BE2C (cell line): Measurements from ENCODE around the gene MYO1G.

Source experiments
- DNase-seq: peaks from one replicate; pipeline ENCODE4 v3.0.0-alpha.2; 2020
- H3K27me3 ChIP-seq: fragments of 250-450 bp; sonication (Bioruptor Pico); 2 replicates; pipeline ENCODE4 v1.5.1; 2020; ENCODE audit warnings: mild to moderate bottlenecking
- H3K36me3 ChIP-seq: fragments of 250-450 bp; sonication (Bioruptor Pico); 2 replicates; pipeline ENCODE4 v1.5.1; 2020; ENCODE audit warnings: mild to moderate bottlenecking
- H3K4me1 ChIP-seq: fragments of 250-450 bp; sonication (Bioruptor Pico); 2 replicates; pipeline ENCODE4 v1.5.1; 2020
- H3K4me3 ChIP-seq: 2 replicates; pipeline ENCODE4 v1.5.1; 2011; ENCODE audit warnings: low read depth, low read length
- H3K9me3 ChIP-seq: fragments of 250-450 bp; sonication (Bioruptor Pico); 2 replicates; pipeline ENCODE4 v1.5.1; 2020
- TF ChIP-seq, protein P1 (sequence below): IDR thresholded peaks from 2 replicates; pipeline ENCODE4 v1.5.1; 2012; ENCODE audit warnings: mild to moderate bottlenecking, low read depth, low read length

Gene MYO1G

DNA sequence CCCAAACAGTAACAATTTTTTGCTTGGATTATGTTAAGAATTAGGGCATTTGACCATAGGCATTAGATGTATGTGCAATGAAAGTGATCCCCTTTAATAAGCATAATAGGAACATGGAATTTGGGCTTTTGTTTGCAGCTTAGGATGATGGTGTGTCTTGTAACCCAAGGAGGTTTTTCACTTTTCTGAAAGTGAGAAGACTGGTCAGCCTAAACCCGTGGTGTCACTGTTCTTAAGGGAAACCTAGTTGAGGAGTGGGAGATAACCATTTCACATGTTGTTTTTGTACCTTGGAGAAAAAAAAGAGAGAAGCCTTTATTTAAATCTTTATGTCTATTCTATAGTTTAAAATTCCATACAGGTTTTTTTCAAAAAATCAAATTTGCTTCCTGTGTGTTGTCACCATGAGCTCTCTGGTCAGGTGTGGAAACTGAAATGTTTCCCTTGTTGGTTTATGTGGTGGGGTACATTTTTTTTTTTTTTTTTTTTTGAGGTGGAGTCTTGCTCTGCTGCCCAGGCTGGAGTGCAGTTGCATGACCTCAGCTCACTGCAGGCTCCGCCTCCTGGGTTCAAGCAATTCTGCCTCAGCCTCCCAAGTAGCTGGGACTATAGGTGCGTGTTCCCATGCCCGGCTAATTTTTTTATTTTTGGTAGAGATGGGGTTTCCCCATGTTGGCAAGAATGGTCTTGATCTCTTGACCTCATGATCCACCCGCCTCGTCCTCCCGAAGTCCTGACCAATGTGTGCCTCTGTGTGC is 28.9 kb upstream of the MYO1G start:
- H3K27me3 ChIP-seq = no peaks in the 10 kb centered on the region
- DNase-seq = no peak
- no peaks in the 10 kb centered on the region for H3K4me1 ChIP-seq
- no peaks in the 10 kb centered on the region; the same call in 1 of the 2 replicates for H3K36me3 ChIP-seq
- H3K4me3 ChIP-seq = no peak overlapping the region
- TF ChIP-seq, protein P1, sequence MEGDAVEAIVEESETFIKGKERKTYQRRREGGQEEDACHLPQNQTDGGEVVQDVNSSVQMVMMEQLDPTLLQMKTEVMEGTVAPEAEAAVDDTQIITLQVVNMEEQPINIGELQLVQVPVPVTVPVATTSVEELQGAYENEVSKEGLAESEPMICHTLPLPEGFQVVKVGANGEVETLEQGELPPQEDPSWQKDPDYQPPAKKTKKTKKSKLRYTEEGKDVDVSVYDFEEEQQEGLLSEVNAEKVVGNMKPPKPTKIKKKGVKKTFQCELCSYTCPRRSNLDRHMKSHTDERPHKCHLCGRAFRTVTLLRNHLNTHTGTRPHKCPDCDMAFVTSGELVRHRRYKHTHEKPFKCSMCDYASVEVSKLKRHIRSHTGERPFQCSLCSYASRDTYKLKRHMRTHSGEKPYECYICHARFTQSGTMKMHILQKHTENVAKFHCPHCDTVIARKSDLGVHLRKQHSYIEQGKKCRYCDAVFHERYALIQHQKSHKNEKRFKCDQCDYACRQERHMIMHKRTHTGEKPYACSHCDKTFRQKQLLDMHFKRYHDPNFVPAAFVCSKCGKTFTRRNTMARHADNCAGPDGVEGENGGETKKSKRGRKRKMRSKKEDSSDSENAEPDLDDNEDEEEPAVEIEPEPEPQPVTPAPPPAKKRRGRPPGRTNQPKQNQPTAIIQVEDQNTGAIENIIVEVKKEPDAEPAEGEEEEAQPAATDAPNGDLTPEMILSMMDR = no peak
- H3K9me3 ChIP-seq = no peaks in the 10 kb centered on the region

DNA sequence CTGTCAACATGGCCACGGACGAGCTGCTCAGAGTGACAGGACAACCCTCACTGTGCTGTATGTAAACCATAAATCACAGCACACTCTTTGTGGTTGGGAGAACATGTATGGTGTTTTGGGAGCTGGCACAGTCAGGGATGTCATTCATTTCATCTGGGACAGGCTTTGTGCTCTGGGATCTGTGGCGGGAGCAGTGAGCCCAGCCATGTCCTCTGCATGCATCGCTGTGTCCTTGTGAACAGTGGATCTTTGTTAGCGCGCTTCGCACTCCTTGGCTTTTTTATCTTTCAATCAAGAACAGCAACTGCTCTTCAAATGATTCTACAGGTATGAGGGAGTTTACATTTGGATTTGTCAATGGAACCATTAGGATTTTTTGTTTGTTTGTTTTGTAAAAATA is 28.3 kb upstream of the MYO1G start:
- no peaks in the 10 kb centered on the region for H3K27me3 ChIP-seq

DNA sequence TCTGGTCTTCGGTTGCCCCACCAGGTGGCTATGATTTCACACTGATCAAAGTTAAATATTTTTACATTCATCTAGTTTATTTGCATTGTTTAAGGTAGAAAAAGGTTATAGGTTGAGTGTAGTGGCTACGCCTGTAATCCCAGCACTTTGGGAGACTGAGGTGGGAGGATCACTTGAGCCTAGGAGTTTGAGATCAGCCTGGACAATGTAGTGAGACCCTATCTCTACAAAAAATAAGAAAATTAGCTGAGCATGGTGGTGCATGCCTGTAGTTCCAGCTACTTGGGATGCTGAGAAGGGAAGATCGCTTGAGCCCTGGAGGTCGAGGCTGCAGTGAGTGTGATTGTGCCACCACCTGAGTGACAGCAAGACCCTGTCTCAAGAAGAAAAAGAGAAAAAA is 25.0 kb upstream of the MYO1G start:
- H3K4me3 ChIP-seq = no peak overlapping the region
- H3K36me3 ChIP-seq = peaks cover 3% of the 10 kb centered on the region; the same call in 1 of the 2 replicates
- no peak for DNase-seq
- no peaks in the 10 kb centered on the region for H3K27me3 ChIP-seq
- peaks cover under 1% of the 10 kb centered on the region; the same call in 1 of the 2 replicates for H3K4me1 ChIP-seq
- H3K9me3 ChIP-seq = no peaks in the 10 kb centered on the region
- TF ChIP-seq, protein P1 = no peak

More for the DNA sequence above, 28.3 kb upstream of the MYO1G start:
- H3K4me3 ChIP-seq = no peak overlapping the region
- TF ChIP-seq, protein P1 = no peak
- DNase-seq = no peak
- no peaks in the 10 kb centered on the region; the same call in 1 of the 2 replicates for H3K36me3 ChIP-seq
- no peaks in the 10 kb centered on the region for H3K9me3 ChIP-seq
- H3K4me1 ChIP-seq = no peaks in the 10 kb centered on the region

DNA sequence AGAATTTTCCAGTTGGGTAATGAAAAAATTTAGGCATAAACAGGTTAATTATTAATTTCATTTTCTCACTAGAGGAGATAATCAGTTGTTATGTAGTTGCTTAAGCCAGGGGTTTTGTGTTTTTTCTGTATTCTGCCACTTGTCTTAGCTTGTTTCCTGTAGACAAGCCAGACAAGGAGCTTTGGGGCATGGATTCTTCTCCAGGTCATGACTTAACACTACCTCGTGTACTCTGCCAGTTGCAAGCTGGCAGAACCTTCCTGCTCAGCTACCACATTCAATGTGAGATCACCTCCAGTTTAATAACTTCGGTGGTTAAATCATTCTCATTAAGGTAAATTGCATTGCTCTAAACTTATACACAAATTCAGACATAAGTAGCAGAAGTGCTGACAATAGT is 23.0 kb upstream of the MYO1G start:
- H3K4me1 ChIP-seq = peaks cover 5% of the 10 kb centered on the region
- DNase-seq = no peak
- no peaks in the 10 kb centered on the region for H3K27me3 ChIP-seq
- H3K4me3 ChIP-seq = no peak overlapping the region
- TF ChIP-seq, protein P1 = no peak
- no peaks in the 10 kb centered on the region for H3K9me3 ChIP-seq
- H3K36me3 ChIP-seq = peaks cover 3% of the 10 kb centered on the region; the same call in 1 of the 2 replicates

DNA sequence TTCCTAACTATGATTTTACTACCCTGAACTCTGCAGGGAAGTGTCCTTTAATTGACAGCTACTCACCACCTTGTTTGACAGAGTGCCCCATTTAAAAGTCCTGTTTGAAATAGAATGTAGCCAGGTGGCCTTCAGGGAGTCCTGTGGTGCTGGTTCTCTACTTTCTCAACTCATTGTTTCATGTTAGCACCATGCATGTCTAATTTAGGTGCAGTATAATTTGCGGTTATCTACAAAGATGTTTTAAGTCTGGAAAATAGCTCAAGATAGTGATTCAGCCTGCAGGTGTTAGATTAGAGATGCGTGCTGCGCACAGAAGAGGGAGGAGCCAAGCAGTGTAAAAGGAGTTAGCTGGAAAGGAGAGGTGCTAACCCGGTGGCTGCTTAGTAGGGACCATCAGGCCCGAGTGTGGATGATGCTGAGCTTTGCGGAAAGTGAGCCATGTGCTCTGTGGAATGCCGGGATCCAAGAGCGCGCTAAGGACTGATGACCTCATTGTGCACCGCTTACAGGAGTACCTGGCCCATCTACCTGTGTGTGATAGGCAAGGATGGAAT is 22.4 kb upstream of the MYO1G start:
- Histone ChIP-seq H3K4me1 (peaks cover 5% of the 10 kb centered on the region), H3K27me3 (no peaks in the 10 kb centered on the region), H3K36me3 (peaks cover 3% of the 10 kb centered on the region; the same call in 1 of the 2 replicates), H3K9me3 (no peaks in the 10 kb centered on the region), H3K4me3 (peak overlapping the region; percentile 77)
- TF ChIP-seq, protein P1 = no peak
- DNase-seq = no peak
